GM18909 (cell line): ENCODE data around the gene EVL.

ENCODE experiments used
- ATAC-seq: cut with Tn5 transposase; IDR thresholded peaks from one replicate; pipeline ENCODE4 v1.9.1; 2021; ENCODE audit warnings: mild to moderate bottlenecking; ENCODE audit not compliant: unreplicated experiment, poor library complexity

EVL gene

DNA sequence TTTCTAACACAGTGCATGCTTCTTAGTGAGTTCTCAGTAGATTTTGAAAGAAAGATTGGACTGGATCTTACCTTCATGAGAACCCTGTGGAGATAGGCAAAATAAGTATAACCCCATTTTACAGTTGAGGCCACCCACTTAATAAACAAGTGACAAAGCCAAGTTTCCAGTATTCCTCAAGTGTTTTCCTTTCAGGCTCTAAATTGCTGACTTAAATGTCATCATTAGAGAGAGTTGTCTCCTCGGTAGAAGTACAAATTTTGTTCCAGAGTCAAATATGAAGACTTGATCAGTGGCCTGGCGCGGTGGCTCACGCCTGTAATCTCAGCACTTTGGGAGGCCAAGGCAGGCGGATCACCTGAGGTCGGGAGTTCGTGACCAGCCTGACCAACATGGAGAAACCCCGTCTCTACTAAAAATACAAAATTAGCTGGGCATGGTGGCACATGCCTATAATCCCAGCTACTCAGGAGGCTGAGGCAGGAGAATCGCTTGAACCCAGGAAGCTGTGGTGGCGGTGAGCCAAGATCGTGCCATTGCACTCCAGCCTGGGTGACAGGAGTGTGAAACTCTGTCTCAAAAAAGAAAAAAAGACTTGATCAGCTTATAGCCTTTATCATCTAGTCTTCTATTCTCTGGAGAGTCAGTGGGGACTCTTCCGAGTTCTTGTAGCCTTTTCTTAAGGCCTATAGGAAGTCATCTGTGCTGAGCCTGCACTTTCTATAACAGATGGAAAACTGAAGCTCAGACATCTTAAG is 708 bp upstream of the EVL start:
- peak; percentile 5 for ATAC-seq

DNA sequence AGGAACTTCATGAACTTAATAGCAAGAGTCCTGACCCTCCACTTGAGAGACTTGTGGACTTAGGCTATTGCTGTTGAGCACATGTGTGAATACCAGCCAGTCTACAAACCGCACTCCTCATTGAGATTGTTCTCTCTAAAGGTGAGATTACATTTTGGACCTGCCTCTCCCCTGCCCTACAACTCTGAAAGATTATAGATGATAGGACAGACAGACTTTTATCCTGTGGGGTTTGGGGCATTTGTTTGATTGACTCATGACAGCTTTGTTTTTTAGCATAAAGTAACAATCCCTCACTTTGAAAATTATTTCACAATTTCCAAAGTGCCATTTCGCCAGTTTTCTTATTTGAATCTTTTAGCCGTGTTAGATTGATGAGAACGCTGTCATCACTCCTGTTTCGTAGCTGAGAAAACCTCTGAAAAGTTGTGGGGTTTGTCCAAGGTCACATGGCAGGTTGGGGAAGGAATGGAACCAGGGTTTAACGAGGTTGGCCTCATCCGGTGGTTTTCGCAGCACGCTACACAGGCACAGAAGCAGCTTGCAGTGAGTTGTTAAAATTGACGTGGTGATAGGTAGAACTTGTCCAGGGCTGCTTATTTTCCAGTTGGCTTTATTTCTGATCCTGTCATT is 836 bp downstream of the EVL start:
- ATAC-seq = peak; percentile 30

DNA sequence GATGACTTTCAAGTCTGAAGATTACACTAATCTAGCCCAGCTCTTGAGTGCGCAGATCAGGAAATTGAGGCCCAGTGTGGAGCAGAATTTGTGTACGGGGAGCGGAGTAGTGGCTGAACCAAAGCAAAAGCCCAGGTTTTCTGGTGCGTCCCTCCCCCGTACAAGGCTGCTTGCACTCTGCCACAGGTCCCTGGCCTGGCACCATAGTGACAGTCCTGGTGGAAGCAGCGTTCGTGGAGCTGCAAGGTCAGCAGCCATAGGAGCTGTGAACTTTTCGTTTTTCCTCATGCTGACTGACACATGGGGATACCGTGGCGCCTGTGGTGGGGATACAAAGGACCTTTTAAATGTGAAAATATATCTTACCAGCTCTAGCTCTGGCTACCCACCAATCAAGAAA is 1.7 kb downstream of the EVL start:
- ATAC-seq = no peak

DNA sequence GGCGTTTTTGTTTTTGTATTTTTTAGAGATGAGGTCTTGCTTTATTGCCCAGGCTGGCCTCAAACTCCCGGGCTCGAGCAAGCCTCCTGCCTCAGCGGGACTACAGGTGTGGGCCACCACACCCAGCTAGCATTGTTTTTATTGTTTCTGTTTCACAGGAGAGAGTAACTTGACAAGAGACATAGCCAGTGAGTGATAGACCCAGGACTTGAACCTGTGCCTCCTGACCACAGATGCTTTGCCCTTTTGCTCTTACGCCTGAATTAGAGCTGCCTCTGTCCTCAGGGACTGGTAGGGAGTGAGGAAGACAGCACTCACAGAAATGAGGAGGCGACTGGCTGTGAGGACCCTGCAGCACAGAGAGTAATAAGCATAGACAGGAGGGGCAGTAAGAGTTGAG is 2.3 kb downstream of the EVL start:
- ATAC-seq = no peak

DNA sequence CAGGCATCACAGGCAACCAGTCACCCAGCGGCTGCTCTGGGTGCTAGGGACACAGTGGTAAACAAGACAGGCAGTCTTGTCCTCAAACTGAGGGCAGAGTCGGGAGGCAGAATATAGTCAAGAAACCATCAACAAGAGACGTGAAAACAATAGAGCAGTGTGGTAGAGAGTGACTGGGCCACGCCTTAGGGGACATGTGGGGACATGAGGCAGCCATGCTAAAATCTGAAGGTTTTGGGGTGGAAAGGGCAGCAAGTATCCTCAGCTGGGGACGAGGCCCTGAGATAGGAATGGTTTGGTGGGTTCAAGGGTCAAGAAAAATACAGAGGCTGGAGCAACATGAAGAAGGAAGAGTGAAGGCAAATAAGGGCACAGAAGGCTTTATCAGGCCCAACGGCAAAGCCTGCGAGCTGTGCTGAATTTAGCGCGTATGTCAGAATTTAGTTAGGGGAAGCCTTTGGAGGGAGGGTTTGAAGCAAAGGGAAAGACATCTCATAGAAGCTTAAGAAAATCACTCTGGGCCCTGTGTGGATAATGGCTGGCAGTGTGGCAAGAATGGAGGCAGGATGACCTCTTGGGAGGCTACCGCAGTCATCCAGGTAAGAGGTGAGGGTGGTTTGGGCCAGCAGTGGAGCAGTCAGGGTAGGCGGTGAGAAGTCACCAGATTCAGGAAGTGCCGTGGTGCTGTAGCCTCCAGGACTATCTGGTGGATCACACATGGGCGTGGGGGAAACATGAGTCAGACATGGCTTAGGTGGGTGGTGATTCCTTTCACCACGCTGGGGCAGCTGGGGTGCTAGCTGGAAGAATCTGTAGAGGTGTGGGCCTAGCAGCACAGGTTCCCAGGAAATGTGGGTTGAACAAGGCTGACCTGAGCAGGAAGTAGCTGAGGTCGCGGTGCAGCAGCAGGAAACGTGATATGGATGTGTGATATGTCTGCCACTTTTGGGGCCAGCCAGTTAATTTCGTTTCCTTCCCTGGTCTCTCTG is 3.0 kb downstream of the EVL start:
- peak; percentile 37 for ATAC-seq

DNA sequence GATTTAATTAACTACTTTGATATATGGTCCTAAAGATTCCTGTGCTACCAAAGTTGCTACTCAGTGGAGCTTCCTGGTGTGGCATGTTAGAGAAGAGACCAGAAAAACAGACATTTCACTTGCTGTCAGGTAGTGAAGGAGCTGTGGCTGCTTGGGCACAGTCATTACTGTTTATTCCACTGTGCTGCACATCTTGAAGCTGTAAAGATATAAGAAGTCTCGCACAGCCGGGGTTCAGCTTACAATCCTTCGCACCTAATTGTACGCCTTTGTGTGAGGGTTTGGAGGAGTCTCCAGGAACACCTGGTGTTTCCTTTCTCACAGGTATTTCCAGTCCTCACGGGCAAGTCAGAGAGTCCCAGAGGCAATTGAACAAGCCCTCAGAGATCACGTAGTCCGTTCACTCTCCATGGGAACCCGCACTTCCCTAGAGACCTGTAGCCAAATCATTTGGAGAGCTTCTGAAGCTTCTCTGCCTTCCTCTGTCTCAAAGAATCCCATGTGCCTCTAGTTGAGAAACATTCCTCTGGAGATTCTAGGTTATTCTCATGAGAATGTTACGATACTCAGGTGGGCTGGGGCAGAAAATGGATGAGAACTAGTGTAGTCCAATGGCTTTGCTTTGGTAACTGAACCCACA is 4.1 kb downstream of the EVL start:
- no peak for ATAC-seq

DNA sequence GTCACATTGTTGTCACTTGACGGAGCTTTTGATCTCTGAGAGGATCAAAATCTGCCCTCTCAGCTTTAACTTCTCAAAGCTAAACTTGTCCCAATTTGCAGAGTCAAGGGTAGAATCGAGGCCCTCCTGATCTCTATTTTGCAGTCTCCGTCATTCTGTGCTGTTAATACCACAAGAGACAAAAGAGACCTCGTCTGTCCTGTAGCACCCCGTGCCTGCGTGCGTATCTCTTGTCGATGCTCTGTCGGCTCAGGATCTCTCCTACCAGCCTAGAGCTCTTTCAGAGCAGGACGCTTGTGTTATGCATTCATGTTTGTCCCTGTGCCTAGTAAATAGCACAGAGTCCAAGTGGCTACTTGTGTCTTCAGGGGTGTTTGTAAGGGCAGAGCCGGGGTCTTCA is 5.1 kb downstream of the EVL start:
- no peak for ATAC-seq

DNA sequence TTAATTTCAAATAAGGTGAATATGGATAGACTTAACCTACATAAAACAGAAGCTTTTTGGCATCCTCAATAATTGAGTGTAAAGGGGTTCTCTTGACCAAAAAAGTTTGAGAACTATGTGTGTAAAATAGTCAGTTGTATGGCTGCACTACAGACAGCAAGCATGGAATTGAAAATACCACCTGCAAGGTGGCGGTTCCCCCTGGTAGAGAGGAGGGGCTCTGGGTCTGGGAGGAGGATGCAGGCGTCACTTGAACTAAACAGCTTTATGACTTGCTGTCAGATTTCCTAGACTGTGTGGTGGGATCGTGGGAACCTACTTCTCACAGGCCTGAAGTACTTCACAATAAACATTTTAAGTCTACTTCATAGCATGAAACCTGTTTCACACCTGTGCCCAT is 6.3 kb downstream of the EVL start:
- no peak for ATAC-seq

DNA sequence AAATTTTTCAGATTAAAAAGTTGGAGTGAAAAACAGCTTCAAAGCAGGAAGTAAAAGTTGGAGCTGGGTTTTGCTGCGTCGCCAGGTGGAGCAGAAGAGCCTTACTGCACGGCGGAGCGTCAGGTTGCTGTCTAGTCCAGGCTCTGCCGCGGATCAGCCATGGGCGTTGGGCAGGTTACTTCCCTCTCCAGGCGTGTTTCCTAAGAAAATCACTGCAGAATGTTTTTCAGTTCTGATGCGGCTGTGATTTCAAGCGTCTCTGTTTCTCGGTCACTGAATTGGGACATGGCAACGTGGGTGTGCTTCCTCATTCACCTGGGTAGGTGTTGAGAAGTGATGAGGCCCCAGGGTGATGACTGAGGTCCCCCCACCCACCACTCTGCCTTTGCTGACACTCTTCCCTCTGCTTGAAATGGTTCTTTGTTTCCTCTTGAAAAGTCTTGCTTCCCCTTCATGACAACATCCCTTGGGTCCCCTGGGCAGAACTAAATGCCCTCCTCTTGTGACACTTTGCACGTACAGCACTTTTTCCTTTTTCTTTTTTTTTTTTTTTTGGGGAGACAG is 7.6 kb downstream of the EVL start:
- no peak for ATAC-seq

DNA sequence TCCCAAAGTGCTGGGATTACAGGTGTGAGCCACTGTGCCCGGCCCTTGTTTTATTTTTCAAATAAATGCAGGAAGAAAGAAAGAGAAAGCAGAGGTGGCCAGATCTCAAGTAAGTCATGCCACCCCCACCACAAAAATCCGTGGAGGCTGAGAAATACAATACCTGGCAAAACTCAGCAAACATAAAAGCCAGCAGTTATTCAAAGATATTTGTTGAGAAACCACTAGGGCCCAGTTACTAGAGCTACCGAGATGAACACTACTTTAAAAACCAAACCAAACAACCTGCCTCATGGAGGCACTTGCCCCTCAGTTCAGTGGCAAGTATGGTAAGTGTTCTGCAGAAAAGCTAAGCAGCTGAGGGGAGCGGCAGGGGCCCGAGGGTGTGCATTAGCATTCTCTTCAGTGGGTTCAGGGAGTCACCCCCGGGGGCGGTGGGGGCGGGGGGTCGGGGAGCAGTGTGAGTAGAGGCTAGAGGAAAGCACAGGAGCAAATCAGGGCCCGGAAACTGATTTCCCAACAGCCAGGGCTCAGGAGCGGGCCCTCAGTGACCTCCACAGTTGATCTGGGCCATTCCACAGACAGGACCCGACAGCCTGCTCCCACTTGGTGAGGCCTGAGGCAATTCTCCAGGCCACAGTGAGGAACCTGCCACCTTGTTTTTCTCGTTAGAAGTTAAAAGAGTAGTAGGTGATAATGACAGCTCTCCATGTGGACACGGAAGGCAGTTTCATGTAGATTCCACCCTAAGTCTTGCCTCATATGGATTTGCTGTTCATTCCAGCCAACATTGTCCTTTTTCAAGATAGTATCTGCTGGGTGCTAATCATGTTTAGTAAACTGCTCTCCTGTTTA is 8.6 kb downstream of the EVL start:
- no peak for ATAC-seq

DNA sequence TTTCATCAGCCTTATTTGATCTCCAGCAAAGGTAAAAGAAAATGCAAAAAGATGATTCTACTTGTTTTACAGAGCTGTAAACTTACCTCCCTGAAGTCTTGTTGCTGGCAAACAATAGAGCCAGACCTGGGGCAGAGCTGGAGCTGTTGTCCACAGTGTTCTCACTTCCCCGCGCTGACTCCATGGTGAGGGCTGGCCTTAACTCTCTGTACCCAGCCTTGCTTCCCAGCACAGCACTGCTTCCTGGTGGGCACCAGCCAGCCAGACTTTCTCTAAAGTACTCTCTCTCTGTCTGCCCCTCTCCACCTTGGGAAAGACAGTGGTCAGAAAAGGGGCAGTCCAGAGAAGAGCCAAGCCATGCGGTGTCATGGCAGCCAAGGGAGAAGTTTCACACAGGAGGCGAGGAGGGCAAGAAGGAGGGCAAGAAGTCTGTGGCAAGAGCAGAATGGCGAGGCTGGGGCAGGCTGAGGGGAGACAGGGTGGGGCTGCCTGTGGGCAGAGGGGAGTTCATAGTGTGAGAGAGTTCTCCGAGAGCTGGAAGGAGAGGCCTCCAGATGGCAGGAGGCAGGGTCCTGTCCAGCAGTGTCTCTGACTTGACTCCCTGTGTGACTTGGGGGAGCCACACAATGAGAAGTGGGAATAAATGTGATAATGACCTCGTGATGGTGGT is 9.3 kb downstream of the EVL start:
- ATAC-seq = no peak

DNA sequence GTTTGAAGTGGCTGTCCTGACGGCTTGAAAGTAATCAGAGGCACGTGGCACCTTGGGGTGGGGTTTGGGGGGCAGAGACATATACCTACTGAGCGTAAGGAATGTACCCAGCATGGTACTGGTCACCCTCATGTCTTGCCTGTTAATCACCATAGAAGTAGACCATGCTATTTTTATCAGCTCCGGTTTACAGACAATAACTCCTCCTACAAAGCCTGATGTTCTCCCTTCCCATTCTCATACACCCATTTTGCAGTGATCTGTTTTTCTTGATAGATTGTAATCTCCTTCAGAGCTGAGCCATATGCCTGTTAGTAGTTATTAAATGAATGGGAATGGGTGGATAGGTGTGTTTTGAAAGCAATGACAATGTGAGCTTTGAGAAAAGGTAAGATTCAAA is 10.5 kb downstream of the EVL start:
- no peak for ATAC-seq

DNA sequence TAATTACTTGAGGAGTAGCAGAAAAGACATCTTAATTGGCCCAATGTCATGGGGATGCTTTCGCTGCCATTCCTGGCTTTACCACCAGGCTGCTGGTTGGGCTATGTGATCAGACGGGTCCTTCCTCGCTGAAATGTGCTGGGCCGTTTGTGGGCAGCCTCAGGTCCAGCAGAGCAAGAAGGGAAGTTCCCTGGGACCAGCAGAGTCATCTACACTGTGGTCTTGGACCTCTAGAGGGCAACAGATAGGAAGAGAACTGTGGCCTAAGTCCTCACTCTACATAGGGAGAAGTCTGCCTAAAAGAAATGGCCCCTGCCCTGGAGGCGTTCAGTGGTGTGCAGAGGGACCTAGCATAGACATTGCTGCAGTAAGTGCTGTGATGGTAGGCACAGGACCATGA is 10.9 kb downstream of the EVL start:
- ATAC-seq = peak; percentile 53

DNA sequence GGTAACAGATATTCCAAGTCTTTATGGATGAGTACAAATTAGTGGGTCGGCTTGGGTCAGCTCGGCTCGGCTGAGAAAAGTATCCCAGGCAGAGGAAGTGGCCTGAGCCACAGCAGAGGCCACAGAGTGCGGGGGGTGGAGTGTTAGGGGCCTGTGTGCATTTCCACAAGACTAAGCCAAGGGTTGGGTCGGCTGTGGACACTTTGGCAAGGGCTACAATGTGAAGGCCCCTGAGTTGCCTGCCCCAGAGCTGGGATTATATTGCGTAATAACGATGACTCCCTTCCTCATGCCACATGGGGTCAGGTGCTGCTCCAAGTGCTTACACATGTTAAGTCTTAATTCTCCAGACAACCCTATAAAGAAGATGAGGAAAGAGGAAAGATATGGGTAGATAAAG is 11.4 kb downstream of the EVL start:
- ATAC-seq = no peak

DNA sequence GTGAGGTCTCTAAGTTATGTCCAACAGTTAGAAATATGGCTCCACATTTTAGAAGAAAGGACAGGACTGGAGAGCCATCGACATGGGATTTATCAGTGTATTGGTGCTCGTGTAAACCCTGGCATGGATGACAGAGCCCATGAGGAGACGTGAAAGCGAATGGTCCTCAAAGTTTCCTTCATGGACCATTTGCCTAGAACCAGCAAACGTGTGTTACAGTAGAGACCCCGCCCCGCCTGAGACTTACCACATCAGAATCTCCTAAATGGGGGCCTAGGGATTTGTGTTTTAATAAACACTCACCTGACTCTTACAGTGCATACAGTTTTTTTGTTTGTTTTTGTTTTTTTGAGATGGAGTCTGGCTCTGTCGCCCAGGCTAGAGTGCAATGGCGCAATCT is 12.2 kb downstream of the EVL start:
- ATAC-seq = no peak

DNA sequence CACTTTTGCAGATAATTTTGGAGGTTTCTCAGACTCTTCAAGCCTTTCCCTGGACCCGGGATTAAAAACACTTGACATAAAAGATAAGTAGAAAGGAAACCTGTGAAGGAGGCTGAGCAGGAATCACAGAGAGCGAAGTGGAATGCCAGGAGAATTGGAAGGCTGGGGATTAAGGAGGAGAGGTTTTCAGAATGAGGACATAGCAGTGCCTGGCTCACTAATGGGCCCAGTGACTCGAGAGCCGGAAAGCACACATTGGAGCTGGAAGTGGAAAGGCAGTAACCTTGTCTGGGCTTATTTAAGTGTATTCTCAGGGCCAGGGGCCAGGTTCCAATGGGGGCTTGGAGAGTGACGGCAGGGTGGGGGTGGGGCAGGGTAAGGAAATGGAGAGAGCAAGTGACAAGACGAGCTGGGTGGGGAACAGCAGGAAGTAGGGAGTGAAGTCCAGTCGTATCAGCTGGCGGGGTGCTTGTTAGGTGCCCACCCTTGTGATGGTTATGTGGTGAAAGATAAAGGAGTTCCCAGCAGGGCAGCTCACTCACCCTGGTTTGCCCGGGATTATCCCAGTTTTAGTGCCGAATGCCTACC is 13.1 kb downstream of the EVL start:
- ATAC-seq = no peak

DNA sequence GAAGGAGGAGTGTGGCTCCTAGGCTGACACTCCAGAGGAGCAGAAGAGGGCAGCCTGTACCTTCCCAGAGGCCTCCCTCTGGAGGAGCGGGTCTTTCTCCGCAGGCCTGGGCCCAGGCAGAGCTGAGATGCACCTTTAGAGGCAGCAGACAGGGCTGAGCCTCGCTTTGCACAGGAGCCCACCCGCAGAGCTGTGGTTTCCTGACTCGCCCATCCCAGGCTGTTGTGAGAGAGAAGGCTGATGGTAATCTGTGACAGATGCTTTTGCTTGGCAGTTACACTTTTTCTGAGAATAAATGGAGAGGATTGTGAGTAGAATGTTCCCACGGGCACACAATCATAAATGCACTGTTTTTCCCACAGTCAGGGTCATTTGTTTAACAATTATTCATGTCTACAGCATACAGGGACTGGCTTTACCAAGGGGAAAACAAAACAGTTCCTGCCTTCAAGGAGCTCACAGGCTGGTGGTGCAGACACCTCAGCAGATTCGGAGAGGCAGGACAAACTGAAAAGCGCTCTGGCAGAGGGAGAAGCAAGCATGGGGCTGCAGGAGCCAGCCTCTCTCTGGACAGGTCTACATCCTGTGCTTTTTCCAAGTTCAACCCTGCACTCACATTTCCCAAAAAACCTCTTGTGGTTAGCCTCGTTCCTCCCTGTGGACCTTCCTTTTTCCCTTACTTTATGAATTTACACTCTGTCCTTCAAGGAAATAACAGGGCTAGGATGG is 13.9 kb downstream of the EVL start:
- peak; percentile 76 for ATAC-seq

DNA sequence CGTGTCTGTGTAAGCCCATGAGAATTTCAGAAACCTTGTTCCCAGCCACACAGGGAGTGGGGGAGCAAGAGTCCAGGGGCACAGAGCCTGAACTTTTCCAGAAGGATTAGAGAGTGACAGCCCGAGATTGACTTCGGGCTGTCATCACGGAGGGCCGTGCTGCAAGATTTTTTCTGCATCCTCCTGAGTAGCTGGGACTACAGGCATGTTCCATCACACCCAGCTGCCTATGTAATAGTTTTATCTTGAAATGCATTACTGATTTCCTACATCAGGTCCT is 14.4 kb downstream of the EVL start:
- ATAC-seq = no peak
